Left lobe of liver (tissue), 2 donors: ENCODE data around the gene PPM1L. TPM values are rescaled to one million over a fixed set of nuclear protein-coding genes. Genes with fewer than 3 reads are reported as not detected.
A peak's percentile ranks its signal among the peaks of the same experiment; 100 is the strongest.
"Not testable (repeated sequence)": the region's sequence is repeated elsewhere in the genome, so short reads cannot be mapped to it uniquely, and the experiment has no call there.

Experiments
- ATAC-seq: fragments of 200-7000 bp; cut with Tn5 transposase; one replicate; pipeline ENCODE4 v1.9.1; 2020; ENCODE audit warnings: mild to moderate bottlenecking, moderate library complexity
- DNase-seq: peaks from one replicate; pipeline ENCODE4 v3.0.0-alpha.2; 2020; ENCODE audit warnings: low spot score
- total RNA-seq: library from RNA; stranded (reverse); gene quantifications from one replicate; pipeline ENCODE4 v1.2.1, GENCODE V29; 2021
- donor health status: DM: no; HTN: no; CAD: no; lungs with moderate emphysema.
- donor health status: DM: no; HTN: yes; CAD: no.

Gene PPM1L
- total RNA-seq, 1 donor from 2014 or later, result 26.4 TPM

DNA sequence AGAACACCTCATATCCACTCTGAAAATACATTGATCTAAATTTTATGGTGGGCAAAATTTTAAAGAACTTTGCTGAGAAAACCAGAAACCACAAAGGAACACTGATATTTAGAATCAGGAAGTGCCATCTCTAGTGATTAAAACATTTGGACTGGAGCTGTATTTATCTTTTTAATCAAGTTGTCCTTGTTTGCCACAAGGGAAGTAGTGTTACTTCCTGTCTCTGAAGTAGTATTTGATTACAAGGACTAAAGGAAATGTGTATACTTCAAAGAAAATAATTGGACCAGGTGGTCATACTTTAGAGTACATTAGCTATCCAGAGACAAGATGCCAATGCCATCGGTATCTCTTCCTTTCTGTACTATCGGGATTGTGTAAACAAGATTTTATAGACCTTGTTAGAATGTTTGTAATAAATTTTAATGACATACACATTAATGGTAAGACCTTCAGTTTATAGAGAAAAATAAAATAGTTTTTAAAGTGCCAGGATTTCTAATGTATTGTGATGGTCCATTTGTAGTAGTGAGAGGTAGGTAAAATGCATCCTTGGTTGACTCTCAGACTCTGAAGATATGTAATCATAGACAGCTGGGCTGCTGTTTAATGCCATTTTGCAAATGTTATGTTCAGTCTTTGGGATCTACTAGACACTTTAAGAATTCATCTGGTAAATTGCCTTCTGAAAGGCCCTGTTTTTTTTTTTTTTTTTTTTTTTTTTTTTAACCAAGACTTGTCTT, 217.2 kb downstream of the PPM1L start:
- ATAC-seq, result no peak
- DNase-seq, result no peak

DNA sequence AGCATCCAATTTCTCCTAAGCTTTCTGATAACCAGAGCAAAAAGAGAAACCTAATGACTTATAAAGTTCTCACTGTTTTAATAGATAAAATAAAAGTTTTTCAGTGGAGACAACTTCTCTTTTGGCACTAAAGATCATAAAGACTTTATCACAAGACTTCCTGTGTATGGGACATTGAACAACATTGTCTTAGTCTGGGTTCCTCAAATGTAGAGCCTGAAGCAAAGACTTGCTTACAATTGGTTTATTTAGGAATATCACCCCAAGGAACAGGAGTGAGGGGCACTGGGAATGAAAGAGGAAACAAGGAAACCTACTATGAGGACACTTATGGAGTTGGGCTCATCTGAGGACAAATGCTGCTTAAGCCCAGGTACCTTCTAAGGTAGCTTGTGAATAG, 221.7 kb downstream of the PPM1L start:
- ATAC-seq, result no peak
- no peak for DNase-seq

DNA sequence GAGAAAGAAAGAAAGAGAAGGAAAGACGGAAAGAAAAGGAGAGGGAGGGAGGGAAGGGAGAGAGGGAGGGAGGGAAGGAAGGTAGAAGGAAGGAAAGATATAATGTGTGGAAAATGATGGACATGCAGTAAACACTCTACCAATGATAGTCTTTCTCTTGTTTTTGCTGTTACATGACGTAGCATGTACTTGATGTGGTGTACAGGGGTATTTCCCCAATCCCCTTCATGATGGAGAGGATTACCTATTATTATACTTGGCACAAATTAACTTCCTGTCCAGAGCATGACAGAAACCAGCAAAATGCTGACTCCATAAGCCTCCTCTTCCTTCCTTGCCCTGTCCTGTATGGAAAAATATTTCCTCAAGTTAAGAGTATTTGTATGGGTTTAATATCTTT, 224.7 kb downstream of the PPM1L start:
- ATAC-seq, result no peak
- no peak for DNase-seq

DNA sequence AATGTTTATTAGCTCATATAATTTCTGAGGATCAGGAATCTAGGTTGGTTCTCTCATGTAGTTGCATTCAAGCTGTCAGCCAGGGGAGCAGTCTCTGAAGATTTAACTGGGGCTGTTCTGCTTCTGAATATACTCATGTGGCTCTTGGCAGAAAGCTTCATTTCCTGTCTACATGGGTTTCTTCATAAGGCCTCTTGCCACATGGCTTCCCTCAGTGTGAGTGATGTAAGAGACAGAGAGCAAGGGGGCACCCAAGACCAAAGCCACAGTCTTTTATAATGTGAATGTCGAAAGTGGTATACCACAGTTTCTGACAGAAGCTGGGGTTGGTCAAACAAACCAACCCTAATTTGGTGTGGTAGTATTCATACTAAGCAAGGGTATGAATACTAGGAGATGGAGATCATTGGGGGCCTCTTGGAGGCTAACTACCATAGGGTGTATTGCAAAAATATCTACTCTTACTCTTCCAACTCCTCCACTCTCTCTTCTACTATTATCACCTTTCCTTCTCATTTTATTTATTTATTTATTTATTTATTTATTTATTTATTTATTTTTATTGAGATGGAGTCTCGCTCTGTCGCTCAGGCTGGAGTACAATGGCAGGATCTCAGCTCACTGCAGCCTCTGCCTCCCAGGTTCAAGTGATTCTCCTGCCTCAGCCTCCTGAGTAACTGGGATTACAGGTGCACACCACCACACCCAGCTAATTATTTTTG, 225.3 kb downstream of the PPM1L start:
- peak; percentile 37 for ATAC-seq
- DNase-seq, result no peak

DNA sequence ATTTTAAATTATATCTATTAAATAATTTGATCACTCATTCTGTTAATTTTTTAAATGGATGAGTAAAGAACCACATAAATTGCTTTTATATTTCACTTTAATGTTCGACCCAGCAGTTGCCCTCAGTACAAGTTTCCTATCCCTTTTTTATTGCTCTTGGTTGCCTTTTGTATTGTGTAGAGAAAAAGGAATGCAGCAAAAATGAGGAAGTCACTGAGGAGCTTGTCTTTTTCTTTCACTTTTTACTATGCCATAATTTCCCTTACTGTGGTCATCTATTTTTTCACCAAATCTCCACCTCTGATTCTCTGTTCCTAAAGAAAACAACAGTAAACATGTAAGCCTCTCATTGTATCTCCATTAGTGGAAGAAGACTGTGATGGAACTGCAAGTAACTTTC, 226.5 kb downstream of the PPM1L start:
- DNase-seq (no peak), ATAC-seq (no peak)

DNA sequence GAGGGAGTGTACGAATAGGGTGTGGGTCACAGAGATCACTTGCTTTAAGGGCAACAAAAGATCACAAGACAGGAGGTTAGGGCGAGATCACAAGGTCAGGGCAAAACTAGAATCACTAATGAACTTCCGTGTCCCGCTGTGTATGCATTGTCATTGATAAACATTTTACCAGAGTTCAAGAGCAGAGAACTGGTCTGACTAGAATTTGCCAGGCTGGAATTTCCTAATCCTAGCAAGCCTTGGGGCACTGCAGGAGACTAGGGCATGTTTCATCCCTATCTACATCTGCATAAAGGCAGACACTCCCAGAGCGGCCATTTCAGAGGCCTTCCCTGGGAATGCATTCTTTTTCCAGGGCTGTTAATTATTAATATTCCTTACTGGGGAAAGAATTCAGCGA, 227.9 kb downstream of the PPM1L start:
- ATAC-seq, DNase-seq: not testable (repeated sequence)

DNA sequence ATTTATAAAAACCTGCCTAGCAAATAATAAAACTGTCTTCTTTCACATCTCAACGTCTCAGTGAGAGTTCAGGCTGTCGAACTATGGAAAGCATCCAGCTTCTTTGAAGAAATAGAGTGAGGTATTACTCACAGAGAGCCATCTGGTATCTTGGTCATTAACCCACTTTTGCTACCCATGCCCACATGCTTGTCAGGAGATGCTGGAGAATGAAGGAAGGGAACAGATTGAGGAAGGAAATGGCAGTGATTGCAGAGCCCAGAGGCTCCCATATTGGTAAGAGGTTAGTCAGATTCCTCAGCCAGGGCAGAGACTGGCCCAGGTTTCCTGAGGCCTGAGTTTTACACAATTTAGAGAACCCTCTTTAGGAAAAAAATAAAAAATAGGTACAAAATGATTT, 230.0 kb downstream of the PPM1L start:
- ATAC-seq (no peak), DNase-seq (no peak)

DNA sequence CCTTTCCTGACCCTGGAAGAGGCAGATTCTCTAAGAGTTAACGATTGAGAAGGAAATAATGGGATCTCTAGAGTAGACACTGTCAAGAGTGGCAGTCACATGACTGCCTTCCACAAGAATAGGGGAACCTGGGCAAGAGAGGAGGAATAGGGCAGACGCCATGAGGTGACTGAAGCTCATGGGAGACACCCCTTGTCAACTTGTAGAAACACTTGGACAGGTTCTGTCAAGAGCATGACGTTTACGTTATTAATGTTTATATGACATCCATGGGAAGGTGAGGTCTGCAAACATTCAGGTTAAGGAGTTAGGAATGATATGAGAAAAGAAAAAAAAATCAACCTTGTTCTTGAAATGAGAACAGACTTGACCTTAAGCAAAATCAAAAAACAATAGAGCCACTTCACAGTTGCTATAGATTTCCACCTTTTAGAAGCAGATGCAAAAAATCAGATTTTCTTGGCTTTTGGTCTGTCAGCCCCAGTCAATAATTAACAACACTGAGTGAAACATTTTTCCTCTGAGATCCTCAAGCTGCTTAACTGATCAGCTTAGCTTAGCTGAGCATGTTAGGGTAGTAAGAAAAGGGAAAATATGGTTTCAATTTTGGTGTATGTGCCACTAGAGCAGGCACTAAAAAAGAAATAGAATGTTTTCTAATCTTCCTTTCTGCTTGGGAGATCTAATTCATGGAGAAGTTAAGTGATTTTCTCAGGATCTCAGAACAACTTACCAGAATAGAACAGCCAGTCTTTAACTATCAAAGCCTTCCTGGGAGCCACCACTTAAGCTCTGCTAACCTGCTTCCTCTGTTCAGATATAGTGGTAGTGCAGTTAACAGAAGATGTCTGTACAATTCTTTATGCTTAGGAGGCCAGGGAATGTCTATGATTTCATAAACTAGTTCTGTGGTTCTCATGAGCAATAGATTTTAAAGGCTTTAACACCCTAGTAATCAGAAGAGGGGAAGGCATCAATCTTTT, 232.2 kb downstream of the PPM1L start:
- no peak for DNase-seq
- ATAC-seq, result peak; percentile 74

DNA sequence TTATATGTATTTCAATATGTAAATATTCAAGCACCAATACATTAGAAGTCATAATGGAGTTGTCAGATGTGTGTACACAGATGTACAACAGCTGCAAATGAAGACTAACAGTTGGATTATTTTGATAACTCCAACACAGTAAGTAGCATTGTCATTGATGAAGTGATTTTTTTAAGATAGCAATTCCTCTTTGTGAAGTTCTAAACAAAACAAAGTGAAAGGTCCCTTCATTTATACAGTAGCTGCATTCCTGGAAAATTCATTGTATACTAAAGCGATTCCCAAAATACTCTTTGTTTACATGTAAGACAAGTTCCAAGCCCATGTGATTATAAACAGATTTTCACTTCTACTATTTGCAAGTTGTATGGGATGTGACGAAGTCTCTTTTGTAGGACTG, 234.4 kb downstream of the PPM1L start:
- ATAC-seq, result no peak
- DNase-seq, result no peak

DNA sequence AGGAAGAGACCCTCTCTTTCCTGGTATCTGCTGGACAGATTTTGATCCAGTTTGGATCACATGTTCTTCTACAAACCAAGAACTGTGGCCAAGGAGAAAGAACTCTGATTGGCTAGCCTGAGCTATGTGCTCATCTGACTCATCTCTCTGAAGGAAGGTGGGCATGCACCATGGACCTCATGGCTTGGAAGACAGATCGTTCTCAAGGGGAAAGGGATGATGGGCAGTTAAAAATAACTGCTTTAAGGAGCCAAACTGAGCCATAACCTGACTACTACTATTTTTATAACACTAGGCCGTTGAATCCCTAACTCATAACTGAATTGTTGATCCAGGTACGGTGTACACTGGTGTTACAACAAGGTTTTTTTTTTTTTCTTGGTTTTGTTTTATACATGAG, 236.7 kb downstream of the PPM1L start:
- no peak for ATAC-seq
- DNase-seq, result no peak

DNA sequence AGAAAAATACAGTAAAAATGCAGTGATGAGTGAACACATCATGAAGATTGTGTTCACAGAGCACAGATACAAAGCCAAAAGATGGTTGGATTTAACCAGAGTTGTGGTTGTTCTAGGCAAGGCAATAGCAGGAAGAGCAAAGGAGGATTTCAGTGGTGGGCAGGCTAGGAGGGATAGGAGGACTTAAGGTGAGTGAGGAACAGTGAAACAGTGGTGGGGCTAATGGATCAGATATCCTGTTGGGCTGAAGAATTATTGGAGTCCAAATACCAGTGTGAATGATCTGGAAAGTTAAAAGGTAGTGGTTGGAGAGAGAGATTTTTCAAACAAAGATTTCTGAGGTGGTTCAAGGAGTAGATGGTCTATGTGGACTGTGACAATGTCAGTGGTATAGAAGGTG, 240.8 kb downstream of the PPM1L start:
- DNase-seq, result no peak
- no peak for ATAC-seq

DNA sequence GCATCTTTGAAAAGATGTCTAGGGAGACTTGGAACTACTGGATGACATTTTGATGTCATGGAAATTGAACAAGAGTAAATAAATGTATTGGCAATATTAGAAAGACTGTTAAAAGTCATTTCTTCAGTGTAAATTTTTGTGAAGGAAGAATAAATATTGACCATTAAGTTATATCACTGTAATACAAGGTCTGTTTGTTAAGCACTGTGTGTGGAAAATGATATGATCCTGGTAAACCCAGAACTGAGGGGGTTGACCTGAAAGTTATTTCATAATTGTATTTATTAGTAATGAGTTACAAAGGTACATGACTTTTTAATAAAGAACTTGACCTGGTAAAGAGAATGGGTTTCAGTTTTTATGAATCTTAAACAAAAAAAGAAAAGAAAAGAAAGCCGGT, 242.6 kb downstream of the PPM1L start:
- ATAC-seq (no peak), DNase-seq (no peak)

DNA sequence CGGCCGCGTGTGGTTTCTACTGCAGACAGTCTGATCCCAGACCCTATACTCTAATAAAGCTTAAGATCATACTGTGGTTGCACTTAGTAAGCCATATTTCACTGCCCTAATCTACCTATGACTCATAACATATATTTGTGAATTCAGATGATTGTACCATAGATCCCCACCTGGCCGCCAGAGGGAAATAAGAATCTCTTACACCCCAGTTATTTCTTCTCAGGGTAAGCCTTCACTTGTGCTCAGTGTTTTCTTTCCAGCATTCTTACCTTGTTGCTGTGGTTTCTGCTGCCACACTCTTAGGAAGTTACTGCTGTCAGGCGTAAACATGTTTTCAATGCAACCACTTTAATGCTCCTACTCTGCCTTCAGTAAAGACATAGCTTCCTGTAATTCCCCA, 243.2 kb downstream of the PPM1L start:
- no peak for ATAC-seq

DNA sequence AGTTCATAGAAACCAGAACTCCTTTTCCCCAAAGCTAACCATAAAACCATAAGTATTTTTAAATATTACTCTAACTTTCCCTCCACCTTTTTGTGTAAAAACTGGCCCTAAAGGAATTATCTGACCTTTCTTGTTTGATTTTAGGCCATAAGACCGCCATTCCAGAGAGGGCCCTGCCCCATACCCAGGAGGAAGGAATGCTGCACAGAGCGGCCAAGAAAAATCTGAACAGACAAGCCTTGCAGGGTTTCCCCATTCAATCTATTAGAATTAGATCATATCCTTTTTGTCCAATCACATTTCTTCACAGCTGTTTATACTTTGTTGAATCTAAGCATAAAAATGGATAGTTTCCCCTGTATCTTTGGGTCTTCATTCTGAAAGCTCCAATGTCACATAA, 252.1 kb downstream of the PPM1L start:
- ATAC-seq, result no peak
- DNase-seq, result no peak

More for the DNA sequence above, 243.2 kb downstream of the PPM1L start:
- no peak for DNase-seq

DNA sequence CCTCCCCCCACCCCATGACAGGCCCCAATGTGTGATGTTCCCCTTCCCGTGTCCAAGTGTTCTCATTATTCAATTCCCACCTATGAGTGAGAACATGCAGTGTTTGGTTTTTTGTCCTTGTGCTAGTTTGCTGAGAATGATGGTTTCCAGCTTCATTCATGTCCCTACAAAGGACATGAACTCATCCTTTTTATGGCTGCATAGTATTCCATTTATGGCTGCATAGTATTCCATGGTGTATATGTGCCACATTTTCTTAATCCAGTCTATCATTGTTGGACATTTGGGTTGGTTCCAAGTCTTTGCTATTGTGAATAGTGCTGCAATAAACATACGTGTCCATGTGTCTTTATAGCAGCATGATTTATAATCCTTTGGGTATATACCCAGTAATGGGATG, 254.1 kb downstream of the PPM1L start:
- ATAC-seq, DNase-seq: not testable (repeated sequence)

DNA sequence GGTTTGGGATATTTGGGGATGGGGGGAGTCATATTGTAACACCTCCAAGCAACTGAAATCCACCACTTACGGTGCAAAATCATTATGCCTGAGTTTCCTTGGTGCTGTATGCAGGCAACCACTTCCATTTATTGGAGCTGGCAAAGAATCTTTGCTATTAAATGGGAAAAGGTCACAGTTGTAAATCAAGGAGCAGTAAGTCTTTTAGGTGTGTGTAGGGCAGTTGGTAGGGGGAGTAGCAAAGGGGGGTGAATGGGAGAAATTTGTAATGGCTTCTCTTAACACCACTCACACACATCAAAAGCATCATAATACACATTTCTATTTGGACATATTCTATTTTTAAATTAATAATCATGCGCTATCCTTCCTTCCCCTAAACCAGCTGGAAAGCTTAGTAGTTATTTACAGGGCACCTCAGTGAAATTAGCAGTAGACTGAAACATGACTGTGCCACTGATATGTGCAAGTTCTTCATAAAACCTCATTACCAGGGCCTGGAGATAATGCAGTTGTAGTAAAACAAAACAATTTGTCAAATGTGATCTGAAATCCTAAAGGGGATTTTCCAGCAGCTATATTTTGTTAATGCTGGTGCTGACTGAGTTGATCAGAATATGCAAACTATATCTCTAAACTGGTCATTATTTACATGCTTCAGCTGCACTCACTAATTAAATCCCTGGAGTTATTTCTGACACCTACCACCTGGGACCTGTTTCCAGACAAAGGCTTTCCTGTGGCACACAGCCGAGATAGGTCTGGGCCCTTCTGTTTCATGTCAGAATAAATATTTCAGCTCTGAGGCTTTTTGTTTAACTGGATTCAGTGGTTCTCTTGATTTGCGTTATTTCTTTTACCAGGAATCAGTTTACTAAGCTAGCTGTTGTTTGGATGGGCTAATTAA, 259.1 kb downstream of the PPM1L start:
- ATAC-seq (no peak), DNase-seq (no peak)

DNA sequence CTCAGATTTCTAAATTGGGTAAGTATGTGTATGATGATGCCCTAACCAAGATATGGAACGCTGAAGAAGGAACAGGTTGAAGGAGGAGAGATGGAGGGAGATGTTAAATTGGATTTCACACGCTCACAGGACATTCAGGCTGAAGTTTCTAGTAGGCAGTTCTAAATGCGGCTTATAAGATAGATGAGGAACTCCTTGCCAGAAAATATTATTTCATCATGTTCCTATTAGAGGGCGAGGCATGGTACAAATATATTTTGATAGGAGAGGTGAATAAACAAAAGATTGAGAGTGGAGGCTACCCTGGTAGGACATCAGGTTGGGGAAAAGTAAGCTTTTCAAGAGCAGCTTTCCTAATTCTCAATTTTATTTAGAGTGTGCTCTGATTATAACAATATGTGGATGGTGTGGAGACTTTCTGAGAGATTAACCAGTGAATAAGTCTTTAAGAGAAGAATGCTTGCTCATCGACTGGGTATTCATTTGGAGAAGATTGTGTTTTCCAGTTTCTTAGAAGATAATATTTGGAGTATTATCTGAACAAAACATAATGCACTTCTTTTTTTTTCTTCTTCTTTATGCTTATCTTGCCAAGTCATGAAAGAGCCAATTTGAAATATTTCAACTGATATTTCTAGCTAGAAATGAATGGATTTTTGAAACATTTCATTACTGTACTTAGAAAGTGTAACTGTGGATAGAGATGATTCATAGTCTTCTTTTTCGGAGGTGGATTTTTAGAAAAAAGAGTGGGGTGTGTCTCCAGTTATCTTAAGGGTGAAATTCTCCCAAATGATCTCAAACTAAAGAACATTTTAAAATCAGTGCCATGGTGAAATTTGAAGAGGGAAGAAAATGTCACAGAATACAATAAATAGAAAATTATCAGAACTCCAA, 260.6 kb downstream of the PPM1L start:
- DNase-seq (no peak), ATAC-seq (no peak)

DNA sequence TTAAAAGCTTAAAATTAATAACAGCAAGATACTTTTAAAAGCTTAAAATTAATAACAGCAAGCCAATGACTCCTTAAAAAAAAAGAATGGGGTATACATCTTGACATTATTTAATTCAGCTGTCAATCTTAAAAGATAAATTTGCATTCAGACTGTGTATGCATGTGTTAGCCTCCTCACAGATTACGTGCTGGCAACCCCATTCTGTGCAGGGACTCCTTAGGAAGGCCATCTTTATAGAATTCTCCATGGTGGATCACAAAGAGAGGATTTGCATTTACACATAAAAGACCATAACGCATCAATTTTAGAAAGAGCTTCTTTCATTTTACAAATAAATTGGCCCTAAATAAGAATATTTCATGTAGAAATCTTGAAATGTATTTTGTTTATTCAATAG, 261.9 kb downstream of the PPM1L start:
- DNase-seq, result no peak
- no peak for ATAC-seq

DNA sequence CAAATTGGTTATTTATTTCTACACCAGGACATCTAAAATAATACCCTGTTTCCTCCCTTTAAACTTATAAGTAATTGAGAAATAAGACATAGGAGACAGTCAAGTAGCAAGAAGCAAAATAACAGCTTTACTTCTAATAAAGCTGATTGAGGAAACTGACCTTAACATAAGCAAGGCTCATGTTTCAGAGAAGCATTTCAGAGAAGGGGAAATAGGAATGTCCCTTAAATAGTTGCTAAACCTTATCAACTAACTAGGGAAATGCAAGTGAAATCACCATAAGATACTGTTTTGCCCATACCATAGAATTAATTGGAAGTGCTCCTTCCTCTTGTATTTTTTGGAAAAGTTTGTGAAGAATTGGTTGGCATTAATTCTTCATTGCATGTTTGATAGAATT, 264.2 kb downstream of the PPM1L start:
- ATAC-seq, result no peak
- no peak for DNase-seq
